Left lung (tissue), 10 donors: ENCODE measurements around the gene DCUN1D2. TPM values are rescaled to one million over a fixed set of nuclear protein-coding genes. Genes with fewer than 3 reads are reported as not detected.

Experiments used
- ATAC-seq: fragments of 200-7000 bp; cut with Tn5 transposase; one replicate; pipeline ENCODE4 v1.9.1; 2020; ENCODE audit warnings: moderate library complexity
- DNase-seq, 4 donors: peaks; one replicate each; pipeline ENCODE4 v3.0.0-alpha.2; 2013 to 2020
- H3K27ac ChIP-seq, 2 donors: fragments of 200-600 bp; sonication (generic) in 1 of 2; one replicate each; pipeline versions ENCODE4 v1.5.0 to v1.8.0; 2020 to 2021
- H3K27me3 ChIP-seq, 2 donors: fragments of 200-600 bp; sonication (generic) in 1 of 2; one replicate each; pipeline versions ENCODE4 v1.5.0 to v1.8.0; 2020 to 2021
- H3K36me3 ChIP-seq, 2 donors: fragments of 200-600 bp; sonication (generic) in 1 of 2; one replicate each; pipeline versions ENCODE4 v1.5.0 to v1.8.0; 2020 to 2021
- H3K4me1 ChIP-seq, 2 donors: fragments of 200-600 bp; one replicate each; pipeline ENCODE4 v1.8.0; 2021
- H3K4me3 ChIP-seq, 2 donors: fragments of 200-600 bp; sonication (generic) in 1 of 2; one replicate each; pipeline versions ENCODE4 v1.5.0 to v1.8.0; 2020 to 2021; ENCODE audit warnings: mild to moderate bottlenecking in 1 of 2
- H3K9me3 ChIP-seq, 2 donors: fragments of 200-600 bp; sonication (generic) in 1 of 2; one replicate each; pipeline versions ENCODE4 v1.5.0 to v1.8.0; 2020 to 2021
- intact Hi-C, 2 donors: fragments of 100-400 bp; cut with DNase I; formaldehyde crosslinking; loops; one replicate each; pipeline versions ENCODE4 v1.11.2 to v1.14.2; 2022
- polyA plus RNA-seq, 6 donors: library from polyadenylated mRNA; unstranded; fragments of 120-200 nt; gene quantifications; one replicate each; pipeline ENCODE4 v1.2.1, GENCODE V29; 2013; ENCODE audit not compliant: insufficient read length in 6 of 6
- total RNA-seq, 2 donors: library from RNA; stranded (reverse); fragmentation: NEBNext Ultra II Directional; extraction: Animal tissue kit (Norgen Biotek cat#: 25700); gene quantifications; one replicate each; pipeline ENCODE4 v1.2.1, GENCODE V29; 2021
- TF ChIP-seq, protein P1 (sequence below), 2 donors: fragments of 200-600 bp; sonication (generic) in 1 of 2; IDR thresholded peaks; one replicate each; pipeline versions ENCODE4 v1.5.0 to v1.8.0; 2021; ENCODE audit warnings: antibody characterized with exemption in 2 of 2
- donor health status: DM: no; HTN: yes; CAD: no.
- donor health status: DM: no; HTN: no; CAD: no.

DCUN1D2 gene
- total and polyA plus RNA-seq, 8 donors, result 10.3 to 26.3 (median 19.2) TPM

DNA sequence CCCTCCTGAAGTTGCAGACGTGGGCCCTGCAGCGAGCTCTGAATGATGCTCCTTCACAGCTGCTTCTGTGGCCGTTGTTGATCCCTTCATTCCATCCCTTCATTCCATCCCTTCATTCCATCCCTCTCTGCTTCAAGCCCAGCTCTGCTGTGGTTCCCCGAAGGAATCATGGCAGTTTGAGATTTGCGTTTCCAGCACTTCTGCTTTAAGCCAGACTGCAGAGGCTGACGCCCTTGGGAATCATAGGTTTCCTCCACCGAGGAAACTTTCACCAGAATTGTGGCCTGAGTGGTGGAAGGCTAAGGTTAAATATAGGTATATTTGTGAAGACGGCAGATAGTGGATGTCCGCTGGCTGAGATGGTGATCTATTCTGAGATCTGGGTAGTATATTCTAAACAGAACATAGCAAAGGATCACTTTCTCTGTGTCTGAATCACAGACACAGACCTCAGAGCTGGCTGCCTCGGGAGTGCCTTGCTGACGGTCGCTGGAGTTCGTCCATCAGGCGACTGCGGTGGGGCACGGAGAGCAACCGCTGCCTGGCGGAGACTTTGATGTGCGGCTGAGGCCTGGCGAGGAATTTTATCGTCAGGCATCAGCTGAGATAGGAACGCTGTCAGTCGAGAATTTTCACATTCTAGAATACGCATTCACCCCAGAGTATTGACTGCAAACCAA is 42.8 kb upstream of the DCUN1D2 start:
- Histone ChIP-seq H3K27ac (no peak overlapping the region), H3K36me3 (peaks cover 0 to 67% of the 10 kb centered on the region in 2 donors), H3K9me3 (no peaks in the 10 kb centered on the region), H3K27me3 (no peaks in the 10 kb centered on the region), H3K4me3 (no peak overlapping the region), H3K4me1 (peaks cover under 1 to 3% of the 10 kb centered on the region in 2 donors)
- TF ChIP-seq, protein P1, sequence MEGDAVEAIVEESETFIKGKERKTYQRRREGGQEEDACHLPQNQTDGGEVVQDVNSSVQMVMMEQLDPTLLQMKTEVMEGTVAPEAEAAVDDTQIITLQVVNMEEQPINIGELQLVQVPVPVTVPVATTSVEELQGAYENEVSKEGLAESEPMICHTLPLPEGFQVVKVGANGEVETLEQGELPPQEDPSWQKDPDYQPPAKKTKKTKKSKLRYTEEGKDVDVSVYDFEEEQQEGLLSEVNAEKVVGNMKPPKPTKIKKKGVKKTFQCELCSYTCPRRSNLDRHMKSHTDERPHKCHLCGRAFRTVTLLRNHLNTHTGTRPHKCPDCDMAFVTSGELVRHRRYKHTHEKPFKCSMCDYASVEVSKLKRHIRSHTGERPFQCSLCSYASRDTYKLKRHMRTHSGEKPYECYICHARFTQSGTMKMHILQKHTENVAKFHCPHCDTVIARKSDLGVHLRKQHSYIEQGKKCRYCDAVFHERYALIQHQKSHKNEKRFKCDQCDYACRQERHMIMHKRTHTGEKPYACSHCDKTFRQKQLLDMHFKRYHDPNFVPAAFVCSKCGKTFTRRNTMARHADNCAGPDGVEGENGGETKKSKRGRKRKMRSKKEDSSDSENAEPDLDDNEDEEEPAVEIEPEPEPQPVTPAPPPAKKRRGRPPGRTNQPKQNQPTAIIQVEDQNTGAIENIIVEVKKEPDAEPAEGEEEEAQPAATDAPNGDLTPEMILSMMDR (IDR thresholded peaks at IDR 0.05), result no peak
- DNase-seq (no peak), ATAC-seq (no peak)
- intact Hi-C loops, result no loop called here

DNA sequence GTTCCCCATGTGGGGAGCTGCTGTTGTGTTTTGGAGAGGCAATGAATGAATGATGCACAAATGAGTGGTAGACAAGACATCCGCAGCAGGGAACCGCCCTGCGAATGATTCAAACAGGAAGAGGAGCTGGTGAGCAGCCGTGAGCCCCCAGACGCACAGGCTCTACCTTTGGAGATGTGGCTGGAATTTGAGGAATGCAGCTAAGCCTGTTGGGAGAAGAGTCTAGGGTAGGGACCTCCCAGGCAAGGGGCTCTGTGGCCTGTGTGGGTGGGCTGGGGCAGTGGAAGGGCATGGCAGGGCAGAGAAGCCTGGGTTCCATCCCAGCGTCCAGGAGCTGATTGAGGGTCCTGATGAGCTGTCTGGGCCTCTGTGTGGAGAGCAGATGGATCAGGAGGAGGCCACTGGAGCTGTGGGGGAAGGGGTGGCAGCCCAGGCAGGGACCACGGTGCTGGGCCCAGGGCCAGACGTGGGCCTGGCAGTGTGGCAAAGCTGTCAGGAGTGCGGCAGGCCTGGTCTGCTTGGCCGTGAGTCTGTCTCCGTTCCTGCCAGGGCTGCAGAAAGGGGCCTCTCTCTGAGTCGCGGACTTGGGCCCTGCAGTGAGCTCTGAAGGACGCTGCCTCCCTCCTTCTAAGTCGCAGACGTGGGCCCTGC is 41.8 kb upstream of the DCUN1D2 start:
- Histone ChIP-seq H3K36me3 (peaks cover 0 to 57% of the 10 kb centered on the region in 2 donors), H3K4me3 (no peak overlapping the region), H3K27me3 (no peaks in the 10 kb centered on the region), H3K4me1 (peaks cover 2 to 13% of the 10 kb centered on the region in 2 donors), H3K9me3 (no peaks in the 10 kb centered on the region), H3K27ac (no peak overlapping the region)
- ATAC-seq (no peak), DNase-seq (peak in 1 of 4 donors; percentile 34)
- intact Hi-C loops, result no loop called here
- TF ChIP-seq, protein P1 (IDR thresholded peaks at IDR 0.05), result no peak

DNA sequence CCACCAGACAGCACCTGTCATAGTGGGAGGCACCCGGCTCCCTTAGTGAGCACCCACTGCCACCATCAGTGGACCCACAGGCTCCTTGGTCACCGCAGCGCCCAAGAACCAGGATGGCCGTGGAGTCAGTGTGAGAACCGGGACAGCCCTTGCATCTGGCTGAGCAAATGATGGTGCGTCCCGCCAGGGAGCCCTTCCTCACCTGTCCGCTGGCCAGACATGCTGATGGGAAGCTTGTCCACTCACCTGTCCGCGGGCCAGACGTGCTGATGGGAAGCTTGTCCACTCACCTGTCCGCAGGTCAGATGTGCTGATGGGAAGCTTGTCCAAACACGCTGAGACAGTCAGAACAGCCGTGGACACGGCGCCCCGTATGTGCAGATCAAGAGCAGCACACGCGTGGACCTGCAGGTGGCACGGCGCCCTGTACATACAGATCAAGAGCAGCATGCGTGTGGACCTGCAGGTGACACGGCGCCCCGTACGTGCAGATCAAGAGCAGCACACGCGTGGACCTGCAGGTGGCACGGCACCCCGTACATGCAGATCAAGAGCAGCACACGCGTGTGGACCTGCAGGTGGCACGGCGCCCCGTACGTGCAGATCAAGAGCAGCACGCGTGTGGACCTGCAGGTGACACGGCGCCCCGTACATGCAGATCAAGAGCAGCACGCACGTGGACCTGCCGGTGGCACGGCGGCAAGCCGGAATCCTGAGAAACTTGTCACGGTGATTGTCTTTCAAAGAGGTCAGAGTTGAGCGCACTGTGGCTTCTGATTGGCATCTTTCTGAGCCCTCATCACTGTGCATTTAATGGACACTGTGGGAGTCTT is 40.7 kb upstream of the DCUN1D2 start:
- H3K4me1 ChIP-seq, result peaks cover 5 to 19% of the 10 kb centered on the region in 2 donors
- no peaks in the 10 kb centered on the region for H3K27me3 ChIP-seq
- intact Hi-C loops, result no loop called here
- no peak overlapping the region for H3K27ac ChIP-seq
- H3K36me3 ChIP-seq, result peaks cover 0 to 55% of the 10 kb centered on the region in 2 donors
- TF ChIP-seq, protein P1 (IDR thresholded peaks at IDR 0.05), result no peak
- no peak for DNase-seq
- H3K9me3 ChIP-seq, result no peaks in the 10 kb centered on the region
- no peak for ATAC-seq
- H3K4me3 ChIP-seq, result no peak overlapping the region

DNA sequence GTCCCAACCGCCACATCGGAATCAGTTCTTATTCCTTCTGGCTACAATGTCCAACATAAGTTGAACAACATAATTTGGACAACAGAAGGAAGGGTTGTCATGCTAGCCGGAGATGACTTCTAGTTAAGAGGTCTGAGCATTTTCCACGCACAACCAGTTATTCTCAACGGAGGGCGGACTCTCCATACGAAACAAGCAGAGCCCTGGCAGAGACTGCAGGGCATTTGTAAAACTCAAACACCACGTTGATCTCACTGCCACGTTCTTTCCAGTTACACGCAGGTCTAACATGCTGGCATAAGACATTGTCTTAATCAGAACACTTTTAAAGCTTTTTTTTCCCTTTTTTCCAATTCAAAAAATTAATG is 38.3 kb upstream of the DCUN1D2 start:
- no peaks in the 10 kb centered on the region for H3K27me3 ChIP-seq
- no peaks in the 10 kb centered on the region for H3K9me3 ChIP-seq
- H3K36me3 ChIP-seq, result peaks cover 0 to 62% of the 10 kb centered on the region in 2 donors
- no peak overlapping the region for H3K4me3 ChIP-seq
- intact Hi-C loops, result no loop called here
- H3K27ac ChIP-seq, result no peak overlapping the region
- TF ChIP-seq, protein P1 (IDR thresholded peaks at IDR 0.05), result no peak
- ATAC-seq (peak; percentile 62), DNase-seq (peak in 1 of 4 donors; percentile 34)
- H3K4me1 ChIP-seq, result peaks cover 5 to 19% of the 10 kb centered on the region in 2 donors
